Measurements from ENCODE around the gene CD27. TPM values are rescaled to one million over a fixed set of nuclear protein-coding genes. Genes with fewer than 3 reads are reported as not detected.
"Not testable (repeated sequence)": the region's sequence is repeated elsewhere in the genome, so short reads cannot be mapped to it uniquely, and the experiment has no call there.

Gene CD27
- total and polyA plus RNA-seq, 9 donors, result 0.27 to 1.6 (median 0.53) TPM

GRCh38 chr12:6423267-6424007 lies 21.3 kb upstream of the CD27 start:
- peak; percentile 94 for DNase-seq
- no peaks in the 10 kb centered on the region for H3K9me3 ChIP-seq (replicated peaks; ENCODE audit: control insufficient read depth, low read depth, low read length)
- H3K27me3 ChIP-seq (ENCODE audit: control insufficient read depth, insufficient read depth, low read length), result peaks cover 2% of the 10 kb centered on the region
- 3% methylated on average over 8 of the region's 9 CpGs for WGBS (ENCODE audit: insufficient coverage)
- H3K4me3 ChIP-seq (ENCODE audit: low read length), result no peak overlapping the region
- H3K36me3 ChIP-seq (ENCODE audit: control insufficient read depth, insufficient read depth, low read length), result no peaks in the 10 kb centered on the region
- H3K27ac ChIP-seq (ENCODE audit: low read length), result no peak overlapping the region
- H3K4me1 ChIP-seq (ENCODE audit: control insufficient read depth, insufficient read depth, low read length), result peaks cover 4% of the 10 kb centered on the region

- H3K27ac ChIP-seq (ENCODE audit: low read length), result no peak overlapping the region
- no peak for DNase-seq
These were observed 20.8 kb upstream of the CD27 start for GRCh38 chr12:6424008-6424347.

DNA sequence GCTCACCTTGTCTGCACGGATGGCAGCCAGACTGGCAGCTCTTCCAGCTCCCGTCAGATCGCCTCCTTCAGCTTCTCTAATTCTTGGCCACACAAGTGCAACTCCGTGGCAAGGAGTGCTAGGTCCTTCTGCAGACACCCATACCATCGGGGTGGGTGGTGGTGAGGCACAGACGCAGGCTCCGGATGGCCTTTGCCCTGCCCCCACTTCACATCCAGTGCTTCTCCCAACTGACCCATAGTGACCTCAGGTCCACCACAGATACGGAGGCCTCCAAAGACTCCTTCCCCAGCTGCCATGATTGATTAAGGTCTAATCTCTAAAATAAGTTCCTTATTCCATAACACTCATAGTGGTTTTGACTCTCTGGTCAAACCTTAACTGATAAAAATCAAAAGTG lies 19.9 kb upstream of the CD27 start:
- Histone ChIP-seq H3K36me3 (ENCODE audit: control insufficient read depth, insufficient read depth, low read length) (no peaks in the 10 kb centered on the region), H3K9me3 (replicated peaks; ENCODE audit: control insufficient read depth, low read depth, low read length) (no peaks in the 10 kb centered on the region), H3K4me3 (ENCODE audit: low read length) (no peak overlapping the region), H3K27ac (ENCODE audit: low read length) (no peak overlapping the region), H3K27me3 (ENCODE audit: control insufficient read depth, insufficient read depth, low read length) (no peaks in the 10 kb centered on the region), H3K4me1 (ENCODE audit: control insufficient read depth, insufficient read depth, low read length) (peaks cover 4% of the 10 kb centered on the region)
- 80% methylated on average over 7 of the region's 8 CpGs for WGBS (ENCODE audit: insufficient coverage)
- DNase-seq, result no peak

More at GRCh38 chr12:6424008-6424347, 20.8 kb upstream of the CD27 start:
- no peaks in the 10 kb centered on the region for H3K36me3 ChIP-seq (ENCODE audit: control insufficient read depth, insufficient read depth, low read length)
- WGBS (ENCODE audit: insufficient coverage), result 37% methylated on average over 5 of the region's 6 CpGs
- peaks cover 4% of the 10 kb centered on the region for H3K4me1 ChIP-seq (ENCODE audit: control insufficient read depth, insufficient read depth, low read length)
- H3K4me3 ChIP-seq (ENCODE audit: low read length), result no peak overlapping the region
- H3K9me3 ChIP-seq (replicated peaks; ENCODE audit: control insufficient read depth, low read depth, low read length), result no peaks in the 10 kb centered on the region
- H3K27me3 ChIP-seq (ENCODE audit: control insufficient read depth, insufficient read depth, low read length), result peaks cover 2% of the 10 kb centered on the region

DNA sequence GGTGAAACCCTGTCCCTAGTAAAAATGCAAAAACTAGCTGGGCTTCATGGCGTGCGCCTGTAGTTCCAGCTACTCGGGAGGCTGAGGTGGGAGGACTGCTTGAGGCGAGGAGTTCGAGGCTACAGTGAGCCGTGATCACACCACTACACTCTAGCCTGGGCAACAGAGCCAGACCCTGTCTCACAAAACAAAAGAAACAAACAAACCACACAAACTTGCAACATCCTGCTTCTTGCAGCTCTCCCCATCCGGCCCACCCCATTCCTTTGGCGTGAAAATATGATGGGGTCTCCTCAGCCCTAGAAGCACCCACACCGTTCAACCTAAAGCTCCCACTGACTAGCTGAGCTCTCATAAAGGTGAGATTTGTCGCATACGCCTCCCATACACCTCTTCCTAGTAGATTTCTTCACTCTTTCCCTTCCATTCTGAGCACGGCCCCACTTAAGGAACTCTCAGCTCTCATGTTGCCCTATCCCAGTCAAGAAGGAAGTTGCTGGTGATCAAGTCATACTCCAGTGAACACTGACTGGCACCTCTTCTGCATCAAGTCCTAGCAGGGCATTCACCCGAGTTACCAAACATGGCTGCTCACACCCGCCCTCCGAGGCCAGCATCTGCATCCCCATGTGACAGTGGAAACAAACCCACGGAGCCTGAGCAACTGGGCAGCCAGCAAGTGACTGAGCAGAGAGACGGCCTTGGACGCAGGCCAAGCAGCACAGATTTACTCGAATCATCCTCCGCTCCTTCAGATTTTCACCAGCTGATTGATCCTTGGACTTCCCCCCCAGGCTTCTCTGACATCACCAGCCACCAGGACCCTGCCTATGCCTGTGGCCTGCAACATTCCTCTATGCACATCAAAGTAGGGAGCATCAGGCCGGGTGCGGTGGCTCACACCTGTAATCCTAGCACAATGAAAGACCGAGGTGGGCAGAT lies 18.9 kb upstream of the CD27 start:
- no peak overlapping the region for H3K27ac ChIP-seq (ENCODE audit: low read length)
- no peaks in the 10 kb centered on the region for H3K9me3 ChIP-seq (replicated peaks; ENCODE audit: control insufficient read depth, low read depth, low read length)
- no peak overlapping the region for H3K4me3 ChIP-seq (ENCODE audit: low read length)
- DNase-seq, result no peak
- H3K36me3 ChIP-seq (ENCODE audit: control insufficient read depth, insufficient read depth, low read length), result no peaks in the 10 kb centered on the region
- peaks cover 12% of the 10 kb centered on the region for H3K4me1 ChIP-seq (ENCODE audit: control insufficient read depth, insufficient read depth, low read length)
- no peaks in the 10 kb centered on the region for H3K27me3 ChIP-seq (ENCODE audit: control insufficient read depth, insufficient read depth, low read length)
- 76% methylated on average over 18 of the region's 23 CpGs for WGBS (ENCODE audit: insufficient coverage)

DNA sequence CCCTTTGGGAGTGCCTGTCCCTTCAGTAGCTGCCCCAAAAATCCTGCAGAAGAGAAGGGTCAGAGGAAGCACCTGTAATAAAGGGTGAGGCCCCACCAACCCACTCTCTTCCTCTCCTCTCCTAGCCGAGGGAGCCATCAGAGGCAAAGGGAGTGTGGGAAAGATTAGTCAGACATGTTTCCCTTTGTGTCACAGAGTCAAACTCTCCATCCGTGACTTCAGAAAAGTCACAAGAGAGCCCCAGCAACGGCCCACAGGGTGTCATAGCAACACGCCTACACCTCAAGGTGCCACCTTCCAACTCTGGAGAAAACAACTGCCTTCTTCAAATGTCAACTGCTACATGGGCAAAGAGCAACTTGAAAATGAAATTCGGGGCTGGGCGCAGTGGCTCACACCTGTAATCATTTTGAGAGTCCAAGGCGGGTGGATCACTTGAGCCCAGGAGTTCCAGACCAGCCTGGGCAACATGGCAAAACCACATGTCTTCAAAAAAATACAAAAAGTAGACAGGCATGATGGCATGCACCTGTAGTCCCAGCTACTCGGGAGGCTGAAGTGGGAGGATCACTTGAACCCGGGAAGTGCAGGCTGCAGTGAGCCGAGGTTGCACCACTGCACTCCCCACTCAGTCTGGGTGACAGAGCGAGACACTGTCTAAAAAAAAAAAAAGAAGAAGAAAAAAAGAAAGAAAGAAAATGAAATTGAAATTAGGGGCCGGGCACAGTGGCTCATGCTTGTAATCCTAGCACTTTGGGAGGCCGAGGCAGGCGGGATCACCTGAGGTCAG lies 17.7 kb upstream of the CD27 start:
- WGBS (ENCODE audit: insufficient coverage), result 89% methylated on average over 8 of the region's 14 CpGs
- no peak for DNase-seq
- Histone ChIP-seq H3K4me1 (ENCODE audit: control insufficient read depth, insufficient read depth, low read length) (peaks cover 14% of the 10 kb centered on the region), H3K27ac (ENCODE audit: low read length) (no peak overlapping the region), H3K9me3 (replicated peaks; ENCODE audit: control insufficient read depth, low read depth, low read length) (no peaks in the 10 kb centered on the region), H3K4me3 (ENCODE audit: low read length) (no peak overlapping the region), H3K27me3 (ENCODE audit: control insufficient read depth, insufficient read depth, low read length) (no peaks in the 10 kb centered on the region), H3K36me3 (ENCODE audit: control insufficient read depth, insufficient read depth, low read length) (no peaks in the 10 kb centered on the region)

- 76% methylated on average over 3 of the region's 10 CpGs for WGBS (ENCODE audit: insufficient coverage)
- not testable (repeated sequence) for H3K27me3 ChIP-seq (ENCODE audit: control insufficient read depth, insufficient read depth, low read length); H3K36me3 ChIP-seq (ENCODE audit: control insufficient read depth, insufficient read depth, low read length)
These were observed 17.0 kb upstream of the CD27 start for GRCh38 chr12:6427796-6428195.

DNA sequence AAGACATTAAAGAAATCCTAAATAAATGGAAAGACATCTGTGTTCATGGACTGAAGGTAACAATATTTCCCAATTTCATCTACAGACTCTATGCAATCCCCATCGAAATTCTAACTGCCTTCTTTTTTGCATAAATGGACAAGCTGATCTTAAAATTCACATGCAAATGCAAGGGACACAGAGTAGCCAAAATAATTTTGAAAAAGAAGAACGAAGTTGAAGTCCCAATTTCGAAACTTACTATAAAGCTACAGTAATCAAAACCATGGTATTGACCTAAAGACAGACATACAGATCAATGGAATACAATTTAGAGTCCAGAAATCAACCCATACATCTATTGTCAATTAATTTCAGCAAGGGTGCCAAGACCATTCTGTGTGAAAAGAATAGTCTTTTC lies 16.4 kb upstream of the CD27 start:
- Histone ChIP-seq H3K4me3 (ENCODE audit: low read length) (no peak overlapping the region), H3K4me1 (ENCODE audit: control insufficient read depth, insufficient read depth, low read length) (peaks cover 14% of the 10 kb centered on the region), H3K36me3 (ENCODE audit: control insufficient read depth, insufficient read depth, low read length) (no peaks in the 10 kb centered on the region), H3K9me3 (replicated peaks; ENCODE audit: control insufficient read depth, low read depth, low read length) (no peaks in the 10 kb centered on the region), H3K27ac (ENCODE audit: low read length) (no peak overlapping the region), H3K27me3 (ENCODE audit: control insufficient read depth, insufficient read depth, low read length) (no peaks in the 10 kb centered on the region)
- DNase-seq, result no peak
- WGBS (ENCODE audit: insufficient coverage), result no CpG with 5 or more reads among the region's 3 CpGs

More at GRCh38 chr12:6427796-6428195, 17.0 kb upstream of the CD27 start:
- H3K4me1 ChIP-seq (ENCODE audit: control insufficient read depth, insufficient read depth, low read length), result peaks cover 14% of the 10 kb centered on the region
- H3K4me3 ChIP-seq (ENCODE audit: low read length); H3K9me3 ChIP-seq (replicated peaks; ENCODE audit: control insufficient read depth, low read depth, low read length); H3K27ac ChIP-seq (ENCODE audit: low read length); DNase-seq: not testable (repeated sequence)

- Histone ChIP-seq H3K27me3 (ENCODE audit: control insufficient read depth, insufficient read depth, low read length) (no peaks in the 10 kb centered on the region), H3K36me3 (ENCODE audit: control insufficient read depth, insufficient read depth, low read length) (no peaks in the 10 kb centered on the region), H3K4me1 (ENCODE audit: control insufficient read depth, insufficient read depth, low read length) (peaks cover 10% of the 10 kb centered on the region), H3K4me3 (ENCODE audit: low read length) (no peak overlapping the region), H3K27ac (ENCODE audit: low read length) (peak overlapping the region; percentile 36), H3K9me3 (replicated peaks; ENCODE audit: control insufficient read depth, low read depth, low read length) (no peaks in the 10 kb centered on the region)
- DNase-seq, result peak; percentile 82
- WGBS (ENCODE audit: insufficient coverage), result 41% methylated on average over 9 of the region's 19 CpGs
These were observed 14.4 kb upstream of the CD27 start for GRCh38 chr12:6430124-6430989.

GRCh38 chr12:6432991-6433390 lies 11.8 kb upstream of the CD27 start:
- DNase-seq, result no peak
- Histone ChIP-seq H3K4me1 (ENCODE audit: control insufficient read depth, insufficient read depth, low read length) (peaks cover 10% of the 10 kb centered on the region), H3K36me3 (ENCODE audit: control insufficient read depth, insufficient read depth, low read length) (no peaks in the 10 kb centered on the region), H3K27me3 (ENCODE audit: control insufficient read depth, insufficient read depth, low read length) (no peaks in the 10 kb centered on the region), H3K27ac (ENCODE audit: low read length) (no peak overlapping the region), H3K9me3 (replicated peaks; ENCODE audit: control insufficient read depth, low read depth, low read length) (no peaks in the 10 kb centered on the region), H3K4me3 (ENCODE audit: low read length) (no peak overlapping the region)
- 80% methylated on average over 2 of the region's 5 CpGs for WGBS (ENCODE audit: insufficient coverage)

Data from muscle of leg (tissue), 11 donors.